ENCODE measurements around the gene ABHD17B.
"Not testable (repeated sequence)": the region's sequence is repeated elsewhere in the genome, so short reads cannot be mapped to it uniquely, and the experiment has no call there.

The ABHD17B gene

DNA sequence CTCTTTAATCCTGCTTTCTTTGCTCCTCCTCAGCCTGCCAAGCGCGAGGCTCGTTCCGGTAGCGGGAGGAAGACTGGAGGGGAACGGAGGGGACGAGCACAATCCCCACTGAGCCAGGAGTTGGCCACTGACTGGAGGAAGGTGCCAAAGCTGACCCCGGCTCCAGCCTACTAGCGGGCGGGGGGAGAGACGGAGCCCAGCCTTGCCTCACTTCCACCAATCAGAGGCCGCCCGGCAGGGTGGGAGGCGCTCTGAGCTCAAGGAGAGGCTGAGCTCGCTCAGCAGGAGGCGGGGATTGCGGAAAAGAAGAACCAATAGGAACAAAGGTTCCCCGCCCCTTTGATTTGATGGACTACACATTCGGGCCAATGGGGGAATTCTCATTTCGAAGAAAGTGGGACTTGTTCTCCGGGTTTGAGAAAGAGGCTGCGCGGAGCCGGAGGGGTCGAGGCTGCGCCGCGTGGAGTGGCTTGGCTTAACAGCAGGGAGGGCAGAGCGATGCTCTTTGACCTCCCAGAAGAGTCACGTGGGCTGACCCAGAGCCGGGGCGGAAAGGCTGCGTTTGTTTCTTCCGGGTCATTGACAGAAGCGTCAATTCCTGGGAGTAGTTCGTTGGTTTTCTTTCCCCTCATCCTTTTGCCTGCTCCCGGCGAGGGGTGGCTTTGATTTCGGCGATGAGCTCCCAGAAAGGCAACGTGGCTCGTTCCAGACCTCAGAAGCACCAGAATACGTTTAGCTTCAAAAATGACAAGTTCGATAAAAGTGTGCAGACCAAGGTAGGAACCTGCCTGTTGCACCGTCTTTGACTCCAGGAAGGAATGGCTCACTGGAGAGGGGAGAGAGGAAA lies at the start of gene ABHD17B, which contains the start of gene C9orf85:
TSS of gene ABHD17B (minus strand) at position 133 of the 847 bp plus-strand sequence. CDS start 36,113 bp downstream, outside the sequence.
TSS of gene C9orf85 (plus strand) at position 579 of the 847 bp plus-strand sequence. CDS start at position 675, 96 bp downstream.
- DNase-seq: peak; percentile 97

GRCh38 chr9:71955300-71955915 lies 44.4 kb upstream of the ABHD17B start:
- no peak for DNase-seq

DNA sequence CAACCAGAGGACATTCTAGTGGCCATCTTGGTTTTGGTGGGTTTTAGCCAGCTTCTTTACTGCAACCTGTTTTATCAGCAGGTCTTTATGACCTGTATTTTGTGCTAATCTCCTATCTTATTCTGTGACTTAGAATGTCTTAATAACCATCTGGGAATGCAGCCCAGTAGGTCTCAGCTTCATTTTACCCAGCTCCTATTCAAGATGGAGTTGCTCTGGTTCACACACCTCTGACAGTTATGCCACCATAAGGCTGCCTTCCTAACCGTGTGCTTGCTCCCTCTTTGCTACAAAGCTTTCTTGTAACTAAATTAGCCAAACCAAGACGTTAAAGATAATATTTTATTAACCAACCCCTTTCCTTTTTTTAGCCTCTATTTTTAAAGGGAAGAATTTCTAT lies 43.7 kb upstream of the ABHD17B start:
- not testable (repeated sequence) for DNase-seq

GRCh38 chr9:71944754-71945375 lies 33.9 kb upstream of the ABHD17B start:
- DNase-seq: no peak

- DNase-seq: no peak
These were observed 31.1 kb upstream of the ABHD17B start for GRCh38 chr9:71941998-71942567.

DNA sequence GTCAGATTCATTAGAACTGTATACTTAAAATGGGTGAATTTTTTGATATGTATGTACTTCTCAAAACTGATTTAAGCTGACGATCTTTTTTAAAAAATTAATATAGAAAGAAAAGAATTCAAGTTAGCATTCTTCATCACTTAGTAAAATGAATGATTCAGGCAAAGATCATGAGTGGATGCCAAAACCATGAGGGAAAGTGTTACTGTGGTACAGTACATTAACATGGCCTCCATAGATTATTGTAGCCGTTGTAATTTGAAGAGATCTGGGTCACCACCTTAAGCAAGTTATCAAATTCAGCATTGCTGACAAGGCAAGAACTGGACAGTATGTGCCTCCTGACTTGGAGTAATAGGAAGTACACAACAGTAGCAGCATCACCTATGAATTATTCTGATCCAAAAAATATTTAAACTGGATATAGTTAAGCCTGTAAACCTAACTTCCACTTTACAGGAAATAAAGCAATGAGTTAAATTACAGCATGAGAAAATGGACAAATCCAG lies 30.1 kb upstream of the ABHD17B start:
- no peak for DNase-seq

- no peak for DNase-seq
These were observed 26.9 kb upstream of the ABHD17B start for GRCh38 chr9:71937898-71938297.

- no peak for DNase-seq
These were observed 26.2 kb upstream of the ABHD17B start for GRCh38 chr9:71937070-71937625.

GRCh38 chr9:71936066-71936465 lies 25.1 kb upstream of the ABHD17B start:
- DNase-seq: no peak

DNA sequence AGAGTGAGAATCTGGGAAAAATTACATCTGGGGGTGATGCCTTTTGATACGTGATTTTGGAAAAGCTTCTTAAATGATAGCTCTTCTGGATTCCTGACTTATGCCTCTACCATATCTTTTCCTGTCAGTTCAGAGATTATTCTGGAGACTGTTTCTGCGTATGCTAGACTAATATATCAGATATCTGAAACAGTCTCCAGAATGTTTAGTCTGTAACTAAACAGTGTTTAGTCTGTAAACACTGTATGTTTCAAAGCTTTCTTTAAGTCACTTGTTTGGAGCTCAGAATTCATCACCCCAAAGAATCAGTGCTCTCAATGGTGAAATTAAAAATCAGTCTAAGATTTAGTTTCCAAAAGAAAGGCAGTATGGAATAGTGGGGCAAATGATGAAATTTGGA lies 20.2 kb upstream of the ABHD17B start:
- no peak for DNase-seq

DNA sequence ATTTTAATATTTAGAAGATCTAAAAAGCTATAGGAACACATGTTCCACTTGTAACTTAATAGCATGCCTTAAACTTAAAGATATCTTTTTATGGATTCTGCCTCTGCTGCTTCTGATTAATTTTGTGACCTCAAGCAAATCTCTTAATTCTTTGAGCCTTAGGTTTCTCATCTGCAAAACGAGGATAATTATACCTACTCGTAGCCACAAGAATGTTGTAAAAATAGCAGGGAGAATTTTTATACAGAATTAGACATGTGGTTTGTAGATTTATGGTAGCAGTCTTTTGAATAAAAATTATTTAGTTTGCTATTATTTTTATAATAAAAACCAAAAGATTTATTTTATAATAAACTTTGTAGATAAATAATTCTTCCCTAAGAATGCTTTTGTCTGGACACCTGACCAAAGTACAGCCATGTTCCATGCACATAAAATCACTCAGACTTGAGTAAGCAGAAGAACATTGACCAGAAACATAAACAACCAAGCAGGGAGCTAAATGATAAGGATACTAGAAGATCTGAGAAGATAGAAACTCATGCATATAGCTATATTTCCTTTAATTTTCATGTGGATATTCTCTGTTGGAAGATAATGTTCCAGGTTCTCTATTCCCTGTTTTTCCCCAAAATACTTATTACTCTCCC lies 18.9 kb upstream of the ABHD17B start:
- DNase-seq: no peak

GRCh38 chr9:71929223-71929622 lies 18.2 kb upstream of the ABHD17B start:
- no peak for DNase-seq

DNA sequence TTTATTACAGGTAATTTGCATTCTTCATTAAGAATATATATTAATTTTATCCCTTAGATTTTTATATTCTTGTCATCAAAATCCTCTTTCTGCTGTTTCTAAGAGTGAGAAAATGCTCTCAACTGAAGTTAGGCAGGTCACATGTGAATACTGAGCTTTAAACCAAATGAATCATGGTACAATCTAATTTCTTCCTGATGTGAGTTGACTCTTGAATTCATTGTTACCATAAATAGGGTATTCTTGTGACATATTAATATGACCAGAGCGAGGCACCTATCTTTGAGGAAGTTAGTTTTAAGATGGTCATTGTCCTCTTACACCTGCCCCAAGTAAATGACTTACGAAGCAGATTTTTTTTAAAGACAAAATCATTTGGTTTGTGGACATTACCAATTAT lies 17.8 kb upstream of the ABHD17B start:
- no peak for DNase-seq

GRCh38 chr9:71928376-71928775 lies 17.4 kb upstream of the ABHD17B start:
- DNase-seq: no peak

GRCh38 chr9:71925834-71926233 lies 14.8 kb upstream of the ABHD17B start:
- no peak for DNase-seq

GRCh38 chr9:71924576-71924975 lies 13.6 kb upstream of the ABHD17B start:
- DNase-seq: no peak

DNA sequence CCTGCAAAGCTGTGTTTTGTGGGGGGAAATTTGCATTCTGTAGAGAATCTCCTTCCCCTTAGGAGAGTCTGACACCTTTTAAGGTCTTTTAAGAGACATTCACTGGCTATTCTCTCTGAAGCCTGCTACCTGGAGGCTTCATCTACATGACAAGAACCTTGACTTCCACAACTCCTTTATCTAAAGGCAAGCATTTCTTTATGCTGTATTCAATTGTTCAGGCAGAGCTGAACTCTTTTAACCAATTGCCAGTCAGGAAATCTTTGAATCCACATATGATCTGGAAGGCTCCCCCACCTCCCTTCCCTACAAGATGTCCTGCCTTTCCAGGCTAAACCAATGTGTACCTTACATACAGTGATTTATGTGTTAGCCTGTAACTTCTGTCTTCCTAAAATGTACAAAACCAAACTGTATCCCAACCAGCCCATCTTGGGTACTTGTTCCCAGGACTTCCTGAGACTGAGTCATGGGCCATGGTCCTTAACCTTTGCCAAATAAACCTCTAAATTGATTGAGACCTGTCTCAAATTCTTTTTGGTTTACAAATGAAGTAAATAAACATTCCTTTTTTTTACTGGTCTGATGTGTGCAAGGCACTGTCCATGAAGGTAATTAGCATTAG lies 10.3 kb upstream of the ABHD17B start:
- DNase-seq: no peak

- DNase-seq: no peak
These were observed 9.6 kb upstream of the ABHD17B start for GRCh38 chr9:71920456-71921189.

DNA sequence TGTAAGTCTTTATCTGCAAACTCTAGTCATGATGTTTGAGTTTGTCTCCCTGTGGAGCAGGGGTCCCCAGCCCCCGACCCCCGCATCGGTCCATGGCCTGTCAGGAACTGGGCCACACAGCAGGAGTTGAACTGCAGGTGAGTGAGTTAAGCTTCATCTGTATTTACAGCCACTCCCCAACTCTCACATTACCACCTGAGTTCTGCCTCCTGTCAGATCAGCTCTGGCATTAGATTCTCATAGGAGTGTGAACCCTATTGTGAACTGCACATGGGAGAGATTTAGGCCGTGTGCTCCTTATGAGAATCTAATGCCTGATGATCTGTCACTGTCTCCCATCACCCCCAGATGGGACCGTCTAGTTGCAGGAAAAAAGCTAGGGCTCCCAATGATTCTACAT lies 7.4 kb upstream of the ABHD17B start:
- no peak for DNase-seq

- no peak for DNase-seq
These were observed 6.0 kb upstream of the ABHD17B start for GRCh38 chr9:71916834-71917534.
